ENCODE data around the gene ZNF652. TPM values are rescaled to one million over a fixed set of nuclear protein-coding genes. Genes with fewer than 3 reads are reported as not detected.

Gene ZNF652
- polyA plus RNA-seq, 1 donor from 2014 or later: 26.7 TPM

- Histone ChIP-seq H3K9ac (ENCODE audit: low read length) (no peak overlapping the region), H3K27ac (ENCODE audit: low read length) (no peak overlapping the region), H3K9me3 (ENCODE audit: low read length) (no peaks in the 10 kb centered on the region), H3K4me2 (ENCODE audit: low read length) (no peak overlapping the region), H3K27me3 (ENCODE audit: insufficient read depth, low read depth, low read length) (no peaks in the 10 kb centered on the region), H3K79me2 (replicated peaks; ENCODE audit: insufficient read depth, low read length) (no peaks in the 10 kb centered on the region), H3K9me2 (ENCODE audit: insufficient read depth, low read length) (no peaks in the 10 kb centered on the region), H3F3A (ENCODE audit: insufficient read depth, low read length, poor library complexity, severe bottlenecking) (no peaks in the 10 kb centered on the region), H3K36me3 (ENCODE audit: insufficient read depth, low read length) (no peaks in the 10 kb centered on the region), H3K4me3 (ENCODE audit: low read length) (no peak overlapping the region), H4K20me1 (ENCODE audit: insufficient read depth) (no peaks in the 10 kb centered on the region), H2AFZ (ENCODE audit: low read depth, low read length) (no peak overlapping the region)
- no peak for TF ChIP-seq MXI1 (conservative IDR thresholded peaks at IDR 0.05; ENCODE audit: poor library complexity, severe bottlenecking)
- no peak for TF ChIP-seq TAF1 (IDR thresholded peaks at IDR 0.05; ENCODE audit: low read depth)
- no peak for TF ChIP-seq EZH2 (IDR thresholded peaks at IDR 0.05; ENCODE audit: borderline replicate concordance, insufficient read depth, low read length, poor library complexity, severe bottlenecking)
Observed at GRCh38 chr17:49388290-49388640, 26.2 kb upstream of the ZNF652 start.

GRCh38 chr17:49387498-49388289, 25.6 kb upstream of the ZNF652 start:
- no peaks in the 10 kb centered on the region for H3K79me2 ChIP-seq (replicated peaks; ENCODE audit: insufficient read depth, low read length)
- H3K27ac ChIP-seq (ENCODE audit: low read length): no peak overlapping the region
- no peak overlapping the region for H2AFZ ChIP-seq (ENCODE audit: low read depth, low read length)
- H3F3A ChIP-seq (ENCODE audit: insufficient read depth, low read length, poor library complexity, severe bottlenecking): no peaks in the 10 kb centered on the region
- H3K27me3 ChIP-seq (ENCODE audit: insufficient read depth, low read depth, low read length): no peaks in the 10 kb centered on the region
- no peak for TF ChIP-seq CTCF (IDR thresholded peaks at IDR 0.05; ENCODE audit: poor library complexity, severe bottlenecking)
- TF ChIP-seq MXI1 (conservative IDR thresholded peaks at IDR 0.05; ENCODE audit: poor library complexity, severe bottlenecking): no peak
- TF ChIP-seq SMC3 (conservative IDR thresholded peaks at IDR 0.05; ENCODE audit: poor library complexity): no peak
- no peak for TF ChIP-seq RAD21 (conservative IDR thresholded peaks at IDR 0.05)
- TF ChIP-seq POLR2AphosphoS5 (IDR thresholded peaks at IDR 0.05): no peak
- no peak for TF ChIP-seq EP300 (conservative IDR thresholded peaks at IDR 0.05; ENCODE audit: poor library complexity, severe bottlenecking)
- TF ChIP-seq REST (IDR thresholded peaks at IDR 0.05; ENCODE audit: borderline replicate concordance): no peak
- TF ChIP-seq EZH2 (IDR thresholded peaks at IDR 0.05; ENCODE audit: borderline replicate concordance, insufficient read depth, low read length, poor library complexity, severe bottlenecking): no peak
- TF ChIP-seq TAF1 (IDR thresholded peaks at IDR 0.05; ENCODE audit: low read depth): no peak
- no peaks in the 10 kb centered on the region for H3K9me2 ChIP-seq (ENCODE audit: insufficient read depth, low read length)
- no peak overlapping the region for H3K4me2 ChIP-seq (ENCODE audit: low read length)
- no peak overlapping the region for H3K9ac ChIP-seq (ENCODE audit: low read length)
- no peaks in the 10 kb centered on the region for H3K9me3 ChIP-seq (ENCODE audit: low read length)
- H3K36me3 ChIP-seq (ENCODE audit: insufficient read depth, low read length): no peaks in the 10 kb centered on the region
- no peak overlapping the region for H3K4me3 ChIP-seq (ENCODE audit: low read length)
- no peaks in the 10 kb centered on the region for H4K20me1 ChIP-seq (ENCODE audit: insufficient read depth)

Data from neural cell (in vitro differentiated cells).